CD4-positive, alpha-beta T cell (primary cell): Measurements from ENCODE around the gene UBE2O. TPM values are rescaled to one million over a fixed set of nuclear protein-coding genes. Genes with fewer than 3 reads are reported as not detected.

Experiments used
- ATAC-seq: fragments of 200-7000 bp; cut with Tn5 transposase; one replicate; pipeline ENCODE4 v1.10.0; 2022; ENCODE audit warnings: mild to moderate bottlenecking; ENCODE audit not compliant: poor library complexity
- CTCF ChIA-PET: fragments of 350-600 bp; sonication (Branson Sonifier 250); formaldehyde crosslinking; loops from one replicate; lab custom pipeline; 2021; ENCODE audit warnings: antibody characterized with exemption, inconsistent platforms; lab: Charles Lee
- POLR2A ChIA-PET: fragments of 350-600 bp; sonication (Branson Sonifier 250); formaldehyde crosslinking; loops from one replicate; lab custom pipeline; 2021; ENCODE audit warnings: antibody characterized with exemption, inconsistent platforms; lab: Charles Lee
- DNase-seq, 14 experiments: peaks; one replicate each; pipeline ENCODE4 v3.0.0-alpha.2; 2013 to 2020; ENCODE audit warnings: mixed read lengths in 2 of 14
- H3K27ac ChIP-seq, 2 donors: one replicate each; pipeline versions ENCODE4 v1.5.1 to v1.7.0; 2013; ENCODE audit warnings: low read length in 2 of 2, low read depth in 1 of 2, mild to moderate bottlenecking in 1 of 2
- H3K27me3 ChIP-seq, 2 experiments: 1 replicate in 1 of 2; 2 replicates in 1 of 2; pipeline versions ENCODE4 v1.6.1 to v1.7.0; 2013; ENCODE audit warnings: low read length in 2 of 2, control low read depth in 1 of 2, mild to moderate bottlenecking in 1 of 2, moderate library complexity in 1 of 2; ENCODE audit not compliant: insufficient read depth in 2 of 2, control insufficient read depth in 1 of 2
- H3K36me3 ChIP-seq: one replicate; pipeline ENCODE4 v1.6.1; 2013; ENCODE audit warnings: low read length, control low read depth; ENCODE audit not compliant: insufficient read depth
- H3K4me1 ChIP-seq: one replicate; pipeline ENCODE4 v1.6.1; 2013; ENCODE audit warnings: low read length, control low read depth; ENCODE audit not compliant: insufficient read depth
- H3K4me3 ChIP-seq: one replicate; pipeline ENCODE4 v1.5.1; 2013; ENCODE audit warnings: mild to moderate bottlenecking, low read length, moderate library complexity
- H3K9me3 ChIP-seq, 2 experiments: 1 replicate in 1 of 2; 2 replicates in 1 of 2; pipeline versions ENCODE4 v1.6.1 to v1.7.0; 2013; ENCODE audit warnings: low read length in 2 of 2, mild to moderate bottlenecking in 2 of 2, control low read depth in 1 of 2, moderate library complexity in 1 of 2; ENCODE audit not compliant: control insufficient read depth in 1 of 2, insufficient read depth in 1 of 2
- H3K27ac Mint-ChIP-seq: one replicate; pipeline ENCODE4 v1.8.0; 2020; ENCODE audit warnings: mixed read lengths
- H3K27me3 Mint-ChIP-seq: one replicate; pipeline ENCODE4 v1.8.0; 2021; ENCODE audit warnings: mixed read lengths
- H3K36me3 Mint-ChIP-seq: one replicate; pipeline ENCODE4 v1.8.0; 2021; ENCODE audit warnings: low read depth, mixed read lengths
- H3K4me1 Mint-ChIP-seq: one replicate; pipeline ENCODE4 v1.8.0; 2021; ENCODE audit warnings: low read depth, mixed read lengths
- H3K4me3 Mint-ChIP-seq: one replicate; pipeline ENCODE4 v1.8.0; 2020; ENCODE audit warnings: mild to moderate bottlenecking, mixed read lengths
- H3K9me3 Mint-ChIP-seq: one replicate; pipeline ENCODE4 v1.8.0; 2020; ENCODE audit warnings: mixed read lengths
- CTCF ChIP-seq: fragments of 200-600 bp; IDR thresholded peaks from one replicate; pipeline ENCODE4 v1.8.0; 2022; ENCODE audit warnings: antibody characterized with exemption, mild to moderate bottlenecking
- intact Hi-C, 2 experiments: fragments of 100-400 bp; cut with DNase I in 1 of 2; cut with micrococcal nuclease in 1 of 2; formaldehyde crosslinking; loops; one replicate each; pipeline versions ENCODE4 v1.15.1 to v1.9.0; 2023 to 2025; cut with DNase I, micrococcal nuclease
- total RNA-seq, 174 experiments: library from RNA in 2 of 174; stranded (reverse) in 2 of 174; gene quantifications; one replicate each; pipeline ENCODE4 v1.2.3 and lab custom pipeline; 2021 to 2026

UBE2O gene
- total RNA-seq, 2 experiments from 2014 or later: 22.7 to 25.1 TPM

- Histone ChIP-seq H3K36me3 (peaks cover 10% of the 10 kb centered on the region), H3K27ac (no peak overlapping the region), H3K27me3 (no peaks in the 10 kb centered on the region), H3K4me3 (no peak overlapping the region), H3K4me1 (peaks cover 6% of the 10 kb centered on the region), H3K9me3 (no peaks in the 10 kb centered on the region)
- Mint-ChIP-seq H3K36me3 (peaks cover 9% of the 10 kb centered on the region), H3K27ac (no peak overlapping the region), H3K4me1 (peaks cover 4% of the 10 kb centered on the region), H3K27me3 (no peaks in the 10 kb centered on the region), H3K9me3 (no peaks in the 10 kb centered on the region), H3K4me3 (no peak overlapping the region)
- DNase-seq (no peak), ATAC-seq (no peak)
- ChIA-PET POLR2A (interaction anchor here (0.9 kb wide), 1 partner anchor 35 kb away, joined by 3 read pairs; no protein-coding TSS in a partner anchor), CTCF (interaction anchor here (0.7 to 1.5 kb wide), 3 partner anchors 40 to 157 kb away, joined by 3 to 6 read pairs (median 5); no protein-coding TSS in a partner anchor)
- intact Hi-C loops: loop anchor here (1.0 to 5.0 kb wide), 4 partner anchors 40 to 158 kb away; no protein-coding TSS in a partner anchor
- no peak for TF ChIP-seq CTCF
Observed at GRCh38 chr17:76466775-76467130, 13.8 kb upstream of the UBE2O start.

GRCh38 chr17:76462556-76463290 is 9.8 kb upstream of the UBE2O start:
- POLR2A ChIA-PET: no interaction called here
- intact Hi-C loops: no loop called here
- H3K4me3 Mint-ChIP-seq: no peak overlapping the region

More at GRCh38 chr17:76462556-76463290, 9.8 kb upstream of the UBE2O start:
- DNase-seq: no peak
- no peak overlapping the region for H3K27ac Mint-ChIP-seq
- H3K4me1 Mint-ChIP-seq: peaks cover 4% of the 10 kb centered on the region
- no peaks in the 10 kb centered on the region for H3K36me3 Mint-ChIP-seq
- H3K27me3 ChIP-seq: no peaks in the 10 kb centered on the region
- ATAC-seq: no peak
- H3K9me3 Mint-ChIP-seq: no peaks in the 10 kb centered on the region
- CTCF ChIA-PET: interaction anchor here (1.0 kb wide), 1 partner anchor 9 kb away, joined by 3 read pairs; the partner anchor contains the start of gene UBE2O
- no peak for TF ChIP-seq CTCF
- H3K4me1 ChIP-seq: peaks cover 6% of the 10 kb centered on the region
- H3K27me3 Mint-ChIP-seq: no peaks in the 10 kb centered on the region
- H3K4me3 ChIP-seq: no peak overlapping the region
- H3K27ac ChIP-seq: no peak overlapping the region
- H3K36me3 ChIP-seq: no peaks in the 10 kb centered on the region
- H3K9me3 ChIP-seq: no peaks in the 10 kb centered on the region
